PC-3 (cell line): ENCODE data around the gene TM9SF4. TPM values are rescaled to one million over a fixed set of nuclear protein-coding genes. Genes with fewer than 3 reads are reported as not detected.

Experiments
- ATAC-seq: fragments of 200-7000 bp; cut with Tn5 transposase; 2 replicates; pipeline ENCODE4 v1.9.1; 2020; ENCODE audit warnings: mild to moderate bottlenecking, moderate library complexity
- BruUV-seq: library from RNA; stranded (reverse); fragments of 400-500 nt; replicated peaks from 2 replicates; lab custom pipeline; 2021; lab: Mats Ljungman, UMichigan
- CTCF ChIA-PET: fragments of 300-600 bp; sonication (Branson Sonifier 250); formaldehyde crosslinking; loops from one replicate; lab custom pipeline; 2022; ENCODE audit warnings: antibody characterized with exemption; lab: Charles Lee
- POLR2A ChIA-PET: fragments of 300-600 bp; sonication (Branson Sonifier 250); formaldehyde crosslinking; loops from one replicate; lab custom pipeline; 2022; ENCODE audit warnings: antibody characterized with exemption; ENCODE audit not compliant: unreplicated experiment; lab: Charles Lee
- DNase-seq: peaks from one replicate; pipeline ENCODE4 v3.0.0-alpha.2; 2015
- H2AFZ ChIP-seq: fragments of 300-600 bp; sonication (generic); 2 replicates; pipeline ENCODE4 v1.6.0; 2016; ENCODE audit warnings: antibody characterized with exemption, low read length
- H3F3A ChIP-seq: fragments of 300-600 bp; sonication (generic); one replicate; pipeline ENCODE4 v1.6.0; 2017; ENCODE audit warnings: antibody characterized with exemption, low read length, control low read depth, mild to moderate bottlenecking; ENCODE audit not compliant: unreplicated experiment
- H3K27ac ChIP-seq: fragments of 300-600 bp; sonication (generic); 2 replicates; pipeline ENCODE4 v1.5.1; 2016; ENCODE audit warnings: mild to moderate bottlenecking, low read length
- H3K27me3 ChIP-seq: fragments of 300-600 bp; sonication (generic); 2 replicates; pipeline ENCODE4 v1.6.1; 2016; ENCODE audit warnings: low read length, mixed read lengths
- H3K36me3 ChIP-seq: fragments of 300-600 bp; sonication (generic); 2 replicates; pipeline ENCODE4 v1.6.1; 2016; ENCODE audit warnings: low read depth, mixed run types, low read length, mixed read lengths
- H3K4me1 ChIP-seq: fragments of 300-600 bp; sonication (generic); 2 replicates; pipeline ENCODE4 v1.5.1; 2016; ENCODE audit warnings: low read length; ENCODE audit not compliant: insufficient read depth
- H3K4me2 ChIP-seq: fragments of 300-600 bp; sonication (generic); 2 replicates; pipeline ENCODE4 v1.6.0; 2016; ENCODE audit warnings: low read length
- H3K4me3 ChIP-seq: fragments of 300-600 bp; sonication (generic); 2 replicates; pipeline ENCODE4 v1.5.1; 2016; ENCODE audit warnings: mild to moderate bottlenecking, low read length, mixed read lengths
- H3K79me2 ChIP-seq: fragments of 300-600 bp; sonication (generic); 2 replicates; pipeline ENCODE4 v1.6.1; 2017; ENCODE audit warnings: low read length, mixed read lengths
- H3K9ac ChIP-seq: fragments of 300-600 bp; sonication (generic); 2 replicates; pipeline ENCODE4 v1.6.0; 2016; ENCODE audit warnings: mild to moderate bottlenecking, low read length
- H3K9me2 ChIP-seq: fragments of 300-600 bp; sonication (generic); replicated peaks from 2 replicates; pipeline ENCODE4 v1.6.1; 2016; ENCODE audit warnings: mixed run types, low read length, mixed read lengths
- H3K9me3 ChIP-seq: fragments of 300-600 bp; sonication (generic); 2 replicates; pipeline ENCODE4 v1.6.1; 2016; ENCODE audit warnings: low read length, mixed read lengths
- H4K20me1 ChIP-seq: fragments of 300-600 bp; sonication (generic); 2 replicates; pipeline ENCODE4 v1.6.1; 2016; ENCODE audit warnings: low read length, mixed read lengths
- CTCF ChIP-seq: fragments of 300-600 bp; sonication (generic); conservative IDR thresholded peaks from 2 replicates; pipeline ENCODE4 v1.5.1; 2017; ENCODE audit warnings: antibody characterized with exemption, low read depth, mild to moderate bottlenecking, low read length
- EZH2 ChIP-seq: fragments of 300-600 bp; sonication (generic); IDR thresholded peaks from one replicate; pipeline ENCODE4 v1.6.1; 2017; ENCODE audit warnings: antibody characterized with exemption, mild to moderate bottlenecking, low read length; ENCODE audit not compliant: unreplicated experiment
- EZH2phosphoT487 ChIP-seq: fragments of 300-600 bp; sonication (generic); IDR thresholded peaks from 2 replicates; pipeline ENCODE4 v1.6.1; 2018; ENCODE audit warnings: mild to moderate bottlenecking, antibody characterized with exemption, low read length, borderline replicate concordance
- intact Hi-C: fragments of 100-400 bp; cut with micrococcal nuclease; formaldehyde crosslinking; loops from 2 replicates; pipeline ENCODE4 v1.9.0; 2023
- total RNA-seq: library from RNA; depleted of rRNA; stranded (reverse); fragments of >200 nt; gene quantifications from 2 replicates; pipeline ENCODE4 v1.2.3, GENCODE V29; 2014

Gene TM9SF4
- total RNA-seq, 1 experiment from 2014 or later: 32.6 TPM

- Histone ChIP-seq H2AFZ (no peak overlapping the region), H3K4me3 (no peak overlapping the region), H3K9me2 (no peaks in the 10 kb centered on the region), H3K36me3 (no peaks in the 10 kb centered on the region), H3K9me3 (no peaks in the 10 kb centered on the region), H3K79me2 (peaks cover 87% of the 10 kb centered on the region), H3K4me1 (peaks cover 12% of the 10 kb centered on the region), H4K20me1 (peaks cover 4% of the 10 kb centered on the region; the same call in 1 of the 2 replicates), H3F3A (no peaks in the 10 kb centered on the region), H3K4me2 (no peak overlapping the region), H3K9ac (no peak overlapping the region), H3K27me3 (no peaks in the 10 kb centered on the region), H3K27ac (no peak overlapping the region)
- TF ChIP-seq EZH2 (no peak), CTCF (no peak), EZH2phosphoT487 (no peak)
- ChIA-PET POLR2A (no interaction called here), CTCF (no interaction called here)
- intact Hi-C loops: no loop called here
- BruUV-seq: no TSS peak
- no peak for DNase-seq
- no peak for ATAC-seq
Observed at GRCh38 chr20:32113591-32114260, 4.2 kb downstream of the TM9SF4 start.

- no peak for ATAC-seq
- POLR2A ChIA-PET: no interaction called here
- no peak overlapping the region for H3K4me2 ChIP-seq
- H3K4me3 ChIP-seq: no peak overlapping the region
- no peak overlapping the region for H2AFZ ChIP-seq
- no peaks in the 10 kb centered on the region for H3K9me3 ChIP-seq
- no peak overlapping the region for H3K9ac ChIP-seq
- CTCF ChIA-PET: no interaction called here
- H3K4me1 ChIP-seq: peaks cover 12% of the 10 kb centered on the region
- no peaks in the 10 kb centered on the region for H3K36me3 ChIP-seq
- H3F3A ChIP-seq: no peaks in the 10 kb centered on the region
- H3K9me2 ChIP-seq: no peaks in the 10 kb centered on the region
- peaks cover 94% of the 10 kb centered on the region for H3K79me2 ChIP-seq
- intact Hi-C loops: no loop called here
- no TSS peak for BruUV-seq
- no peak for DNase-seq
- no peak for TF ChIP-seq CTCF
- no peak for TF ChIP-seq EZH2
- TF ChIP-seq EZH2phosphoT487: no peak
- no peak overlapping the region for H3K27ac ChIP-seq
- H4K20me1 ChIP-seq: peaks cover 4% of the 10 kb centered on the region; the same call in 1 of the 2 replicates
- no peaks in the 10 kb centered on the region for H3K27me3 ChIP-seq
Observed at GRCh38 chr20:32114305-32114960, 4.9 kb downstream of the TM9SF4 start.
